D721Med (cell line): ENCODE measurements around the gene COX6A1.

Experiments used
- DNase-seq: peaks from one replicate; pipeline ENCODE4 v3.0.0; 2011; ENCODE audit warnings: low spot score; ENCODE audit not compliant: insufficient read length
- FAIRE-seq: peaks from 2 replicates; lab custom pipeline; 2011; peaks lifted over from hg19 to GRCh38; lab: Jason Lieb, UNC
- TF ChIP-seq, protein P1 (sequence below): IDR thresholded peaks from 2 replicates; pipeline ENCODE4 v1.5.1; 2012; ENCODE audit warnings: mild to moderate bottlenecking, control low read depth; ENCODE audit not compliant: insufficient read depth; ENCODE audit errors: missing control alignments

Gene COX6A1

DNA sequence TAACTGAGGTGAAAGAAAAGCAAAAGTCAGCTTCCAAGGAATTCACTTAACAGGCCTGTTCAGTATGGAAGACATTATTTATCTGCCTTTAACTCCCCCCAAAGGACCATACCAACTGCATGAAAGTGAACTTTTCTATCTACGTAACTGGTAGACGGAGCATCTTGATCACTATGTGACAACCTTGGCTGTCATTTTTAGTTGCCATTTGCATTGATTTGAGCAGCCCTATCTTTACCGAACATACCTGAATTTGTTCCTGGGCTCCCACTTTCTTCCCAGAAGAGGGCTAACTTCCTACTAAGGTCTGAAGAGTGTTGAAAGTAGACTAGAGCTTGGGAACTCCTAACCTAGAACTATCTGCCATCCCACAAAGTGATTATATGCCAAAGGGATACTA is 22.2 kb downstream of the COX6A1 start:
- TF ChIP-seq, protein P1, sequence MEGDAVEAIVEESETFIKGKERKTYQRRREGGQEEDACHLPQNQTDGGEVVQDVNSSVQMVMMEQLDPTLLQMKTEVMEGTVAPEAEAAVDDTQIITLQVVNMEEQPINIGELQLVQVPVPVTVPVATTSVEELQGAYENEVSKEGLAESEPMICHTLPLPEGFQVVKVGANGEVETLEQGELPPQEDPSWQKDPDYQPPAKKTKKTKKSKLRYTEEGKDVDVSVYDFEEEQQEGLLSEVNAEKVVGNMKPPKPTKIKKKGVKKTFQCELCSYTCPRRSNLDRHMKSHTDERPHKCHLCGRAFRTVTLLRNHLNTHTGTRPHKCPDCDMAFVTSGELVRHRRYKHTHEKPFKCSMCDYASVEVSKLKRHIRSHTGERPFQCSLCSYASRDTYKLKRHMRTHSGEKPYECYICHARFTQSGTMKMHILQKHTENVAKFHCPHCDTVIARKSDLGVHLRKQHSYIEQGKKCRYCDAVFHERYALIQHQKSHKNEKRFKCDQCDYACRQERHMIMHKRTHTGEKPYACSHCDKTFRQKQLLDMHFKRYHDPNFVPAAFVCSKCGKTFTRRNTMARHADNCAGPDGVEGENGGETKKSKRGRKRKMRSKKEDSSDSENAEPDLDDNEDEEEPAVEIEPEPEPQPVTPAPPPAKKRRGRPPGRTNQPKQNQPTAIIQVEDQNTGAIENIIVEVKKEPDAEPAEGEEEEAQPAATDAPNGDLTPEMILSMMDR = no peak
- DNase-seq = no peak
- no peak for FAIRE-seq

DNA sequence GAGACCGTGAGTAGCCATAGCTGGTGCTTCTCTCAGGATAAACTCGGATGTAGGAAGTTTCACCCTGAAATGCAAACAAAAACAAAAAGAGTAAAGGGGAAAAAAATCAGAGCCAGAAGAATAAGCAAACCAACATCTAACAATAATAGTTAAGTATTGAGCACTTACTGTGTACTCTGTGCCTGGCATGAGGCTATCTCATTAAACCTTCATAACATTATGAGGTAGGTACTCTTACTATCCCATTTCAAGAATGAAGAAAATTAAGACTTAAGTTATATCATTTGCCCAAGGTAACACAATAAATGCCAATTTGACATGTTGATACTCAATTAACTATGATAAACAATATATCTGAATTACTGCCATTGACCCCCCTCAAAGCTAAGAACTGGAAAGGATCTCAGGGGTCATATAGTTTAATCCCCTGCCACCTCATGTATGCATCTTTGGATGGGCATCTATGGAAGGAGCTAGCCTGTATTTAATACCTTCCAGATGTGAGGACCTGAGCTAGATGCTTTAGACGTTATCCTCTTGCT is 24.3 kb downstream of the COX6A1 start:
- DNase-seq = no peak
- TF ChIP-seq, protein P1 = no peak
- no peak for FAIRE-seq

DNA sequence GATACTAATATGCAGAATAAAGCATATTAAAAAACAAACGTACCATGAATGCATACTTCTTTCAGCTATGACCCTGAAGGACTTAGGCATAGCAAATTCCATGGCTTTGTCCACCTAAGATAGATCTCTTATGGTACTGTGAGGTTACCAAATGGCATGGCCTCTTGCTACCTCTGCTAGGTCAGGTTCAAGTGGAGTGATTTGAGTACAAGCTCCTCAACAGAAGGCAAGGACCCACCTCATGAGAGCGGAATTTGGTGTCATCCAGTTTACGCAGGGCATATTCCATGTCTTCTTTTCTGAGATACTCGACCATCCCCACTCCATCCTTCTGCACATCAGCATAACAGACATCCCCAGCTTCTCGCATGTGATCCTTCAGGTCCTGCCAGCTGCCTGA is 25.8 kb downstream of the COX6A1 start:
- FAIRE-seq (no peak), DNase-seq (no peak)

DNA sequence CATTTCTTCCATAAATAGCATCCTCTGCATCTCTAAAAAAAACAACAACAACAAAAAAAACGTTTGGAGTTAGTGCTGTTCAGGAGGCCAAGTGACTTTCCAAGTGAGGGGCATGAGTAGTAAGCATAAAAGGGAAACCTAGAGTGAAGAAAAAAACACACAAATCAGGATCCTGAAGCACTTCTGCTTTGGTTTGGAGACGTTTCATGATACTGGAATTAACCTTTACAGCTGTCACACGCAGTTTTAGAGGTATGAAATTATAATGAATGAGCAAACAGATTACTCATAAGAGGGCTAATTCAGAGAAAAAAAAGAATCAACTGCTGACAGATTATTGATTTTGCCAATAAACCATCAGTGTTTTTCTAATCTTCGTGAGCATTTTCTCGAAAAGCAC is 27.8 kb downstream of the COX6A1 start:
- no peak for FAIRE-seq
- TF ChIP-seq, protein P1 = no peak
- no peak for DNase-seq

More for the DNA sequence above, 25.8 kb downstream of the COX6A1 start:
- TF ChIP-seq, protein P1 = no peak

DNA sequence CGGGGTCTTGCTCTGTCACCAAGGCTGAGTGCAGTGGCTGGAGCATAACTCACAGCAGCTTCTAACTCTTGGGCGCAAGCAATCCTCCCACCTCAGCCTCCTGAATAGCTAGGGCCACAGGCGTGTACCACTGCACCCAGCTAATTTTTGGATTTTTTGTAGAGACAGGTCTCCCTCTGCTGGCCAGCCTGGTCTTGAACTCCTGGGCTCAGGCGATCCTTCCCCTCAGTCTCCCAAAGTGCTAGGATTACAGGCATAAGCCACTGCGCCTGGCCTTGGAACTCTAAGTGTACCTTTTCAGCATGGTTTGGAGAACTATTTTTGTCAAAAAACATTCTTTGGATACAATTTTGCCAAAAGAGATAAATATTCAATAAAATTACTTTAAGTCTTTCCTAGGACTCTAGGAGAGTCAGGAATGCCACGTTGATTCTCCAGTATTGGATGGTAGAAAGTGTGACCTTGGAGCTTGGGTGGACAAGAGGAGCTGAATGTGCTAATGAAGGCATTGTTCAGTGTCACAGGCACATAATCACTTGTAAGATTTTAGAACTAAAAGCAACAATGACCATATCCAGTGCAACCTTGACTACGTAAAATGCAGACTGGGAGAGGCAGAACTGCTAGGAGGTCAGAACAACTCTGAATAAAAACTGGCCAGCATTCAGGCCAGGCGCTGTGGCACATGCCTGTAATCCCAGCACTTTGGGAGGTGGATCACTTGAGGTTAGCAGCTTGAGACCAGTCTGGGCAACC is 28.8 kb downstream of the COX6A1 start:
- DNase-seq = no peak
- TF ChIP-seq, protein P1 = peak; percentile 59
- no peak for FAIRE-seq

DNA sequence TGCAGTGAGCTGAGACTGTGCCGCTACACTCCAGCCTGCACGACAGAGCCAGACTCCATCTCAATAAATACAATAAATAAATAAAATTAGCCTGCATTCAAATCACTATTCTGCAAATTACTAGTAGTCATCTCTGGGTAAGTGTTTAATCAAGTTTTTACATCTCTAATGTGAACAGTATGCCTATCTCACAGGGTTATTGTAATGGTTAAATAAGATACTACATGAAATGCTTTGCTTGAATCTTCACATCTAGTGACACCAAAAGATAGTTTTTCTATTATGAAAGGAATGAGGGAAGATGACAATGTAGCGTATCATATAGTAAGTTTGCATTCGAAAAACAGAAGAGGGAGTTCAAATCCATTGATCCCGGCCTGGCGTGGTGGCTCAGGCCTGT is 29.5 kb downstream of the COX6A1 start:
- DNase-seq = no peak
- FAIRE-seq = no peak
- TF ChIP-seq, protein P1 = no peak

DNA sequence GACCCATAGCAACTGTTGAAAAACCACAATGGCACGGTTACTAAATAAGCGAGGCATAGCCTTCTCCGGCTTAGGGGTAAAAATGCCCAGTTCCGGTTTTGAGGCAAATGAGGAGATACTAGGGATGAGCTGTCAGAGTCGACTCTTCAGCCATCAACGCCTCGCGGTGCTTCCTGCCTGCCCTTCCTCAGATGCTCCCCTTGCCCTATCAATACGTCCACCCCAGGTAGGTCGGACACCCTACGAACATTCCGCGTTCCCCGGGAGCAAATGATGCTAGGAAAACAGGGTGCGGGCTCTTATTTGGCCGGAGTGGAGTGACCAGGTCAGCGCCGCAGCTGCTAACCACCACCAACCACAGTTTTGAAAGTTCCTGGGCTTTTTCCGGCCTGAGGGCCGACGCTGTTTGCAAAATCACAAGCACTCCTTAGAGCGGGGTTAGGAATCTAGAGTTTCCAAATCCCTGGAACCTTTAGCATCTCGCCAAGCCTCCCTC is 30.5 kb downstream of the COX6A1 start:
- no peak for FAIRE-seq
- TF ChIP-seq, protein P1 = no peak
- no peak for DNase-seq
